Mucosa of descending colon (tissue), 3 donors: ENCODE measurements around the gene EIF2B5. TPM values are rescaled to one million over a fixed set of nuclear protein-coding genes. Genes with fewer than 3 reads are reported as not detected.

Experiments
- ATAC-seq: fragments of 200-7000 bp; cut with Tn5 transposase; one replicate; pipeline ENCODE4 v1.9.1; 2020; ENCODE audit warnings: mild to moderate bottlenecking, moderate library complexity
- DNase-seq, 3 donors: peaks; one replicate each; pipeline ENCODE4 v3.0.0-alpha.2; 2020
- H3K36me3 ChIP-seq: fragments of 200-600 bp; one replicate; pipeline ENCODE4 v1.8.0; 2021; ENCODE audit warnings: low read depth, mild to moderate bottlenecking
- H3K4me1 ChIP-seq: fragments of 200-600 bp; one replicate; pipeline ENCODE4 v1.8.0; 2021; ENCODE audit warnings: low read depth, mild to moderate bottlenecking
- H3K4me3 ChIP-seq: fragments of 200-600 bp; one replicate; pipeline ENCODE4 v1.8.0; 2021; ENCODE audit warnings: mild to moderate bottlenecking
- H3K9me3 ChIP-seq: fragments of 200-600 bp; one replicate; pipeline ENCODE4 v1.8.0; 2021; ENCODE audit warnings: mild to moderate bottlenecking
- intact Hi-C, 2 donors: fragments of 100-400 bp; cut with DNase I in 1 of 2; cut with micrococcal nuclease in 1 of 2; formaldehyde crosslinking; loops; one replicate each; pipeline versions ENCODE4 v1.11.0 to v1.11.1; 2022; cut with DNase I, micrococcal nuclease
- total RNA-seq, 3 donors: library from RNA; stranded (reverse); fragmentation: NEBNext Ultra II Directional in 2 of 3; extraction: Animal tissue kit (Norgen Biotek cat#: 25700) in 2 of 3; gene quantifications; one replicate each; pipeline versions ENCODE4 v1.2.1 to v1.2.4, GENCODE V29; 2021 to 2023
- TF ChIP-seq, protein P1 (sequence below): fragments of 200-600 bp; IDR thresholded peaks from one replicate; pipeline ENCODE4 v1.8.0; 2022; ENCODE audit warnings: antibody characterized with exemption, mild to moderate bottlenecking
- donor health status: DM: no; HTN: no; CAD: no; lungs with moderate emphysema.
- donor health status: DM: no; HTN: no; CAD: no.
- donor health status: DM: no; HTN: yes; CAD: no.

Gene EIF2B5
- total RNA-seq, 3 donors from 2014 or later: 41.4 to 48.6 (median 47.0) TPM

DNA sequence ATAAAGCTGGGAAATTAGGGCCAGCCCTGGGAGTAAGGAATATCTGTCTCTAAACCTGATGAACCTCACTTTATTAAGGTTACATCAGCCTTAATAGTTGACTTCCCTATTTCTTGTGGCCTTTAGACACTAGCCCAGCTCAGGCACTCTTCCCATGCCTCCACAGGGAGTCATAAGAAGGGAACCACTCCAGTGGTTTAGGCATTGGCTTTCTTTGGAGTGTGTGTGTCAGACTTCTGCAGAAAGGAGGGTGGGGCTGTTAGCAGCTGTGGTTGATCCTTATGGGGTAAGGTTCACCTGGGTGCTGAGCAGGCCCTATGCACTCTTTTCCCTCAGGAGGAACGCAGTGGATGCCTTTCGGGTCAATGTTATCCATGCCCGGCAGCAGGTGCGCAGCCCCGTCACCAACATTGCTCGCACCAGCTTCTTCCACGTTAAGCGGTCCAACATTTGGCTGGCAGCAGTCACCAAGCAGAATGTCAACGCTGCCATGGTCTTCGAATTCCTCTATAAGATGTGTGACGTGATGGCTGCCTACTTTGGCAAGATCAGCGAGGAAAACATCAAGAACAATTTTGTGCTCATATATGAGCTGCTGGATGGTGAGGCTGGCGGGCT lies 43.5 kb downstream of the EIF2B5 start:
- Histone ChIP-seq H3K4me3 (no peak overlapping the region), H3K36me3 (peaks cover 17% of the 10 kb centered on the region), H3K9me3 (no peaks in the 10 kb centered on the region), H3K4me1 (peaks cover 19% of the 10 kb centered on the region)
- ATAC-seq: no peak
- no peak for DNase-seq
- intact Hi-C loops: no loop called here
- TF ChIP-seq, protein P1, sequence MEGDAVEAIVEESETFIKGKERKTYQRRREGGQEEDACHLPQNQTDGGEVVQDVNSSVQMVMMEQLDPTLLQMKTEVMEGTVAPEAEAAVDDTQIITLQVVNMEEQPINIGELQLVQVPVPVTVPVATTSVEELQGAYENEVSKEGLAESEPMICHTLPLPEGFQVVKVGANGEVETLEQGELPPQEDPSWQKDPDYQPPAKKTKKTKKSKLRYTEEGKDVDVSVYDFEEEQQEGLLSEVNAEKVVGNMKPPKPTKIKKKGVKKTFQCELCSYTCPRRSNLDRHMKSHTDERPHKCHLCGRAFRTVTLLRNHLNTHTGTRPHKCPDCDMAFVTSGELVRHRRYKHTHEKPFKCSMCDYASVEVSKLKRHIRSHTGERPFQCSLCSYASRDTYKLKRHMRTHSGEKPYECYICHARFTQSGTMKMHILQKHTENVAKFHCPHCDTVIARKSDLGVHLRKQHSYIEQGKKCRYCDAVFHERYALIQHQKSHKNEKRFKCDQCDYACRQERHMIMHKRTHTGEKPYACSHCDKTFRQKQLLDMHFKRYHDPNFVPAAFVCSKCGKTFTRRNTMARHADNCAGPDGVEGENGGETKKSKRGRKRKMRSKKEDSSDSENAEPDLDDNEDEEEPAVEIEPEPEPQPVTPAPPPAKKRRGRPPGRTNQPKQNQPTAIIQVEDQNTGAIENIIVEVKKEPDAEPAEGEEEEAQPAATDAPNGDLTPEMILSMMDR: no peak

DNA sequence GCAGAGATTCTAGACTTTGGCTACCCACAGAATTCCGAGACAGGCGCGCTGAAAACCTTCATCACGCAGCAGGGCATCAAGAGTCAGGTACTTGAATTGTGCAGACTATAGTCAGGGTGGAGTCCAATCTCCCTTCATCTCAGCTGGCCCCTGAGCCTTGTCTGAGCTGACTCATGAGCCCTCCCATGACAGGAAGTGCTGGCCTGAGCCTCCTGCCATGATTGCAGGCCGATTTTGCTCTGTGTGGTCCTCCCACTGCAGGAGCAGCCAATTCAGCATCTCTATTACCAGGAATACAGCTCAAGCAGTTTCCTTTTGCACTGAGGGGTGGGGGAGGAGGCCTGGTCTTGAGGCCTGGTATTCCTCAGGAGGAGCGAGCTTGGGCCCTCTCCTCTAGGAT lies 45.0 kb downstream of the EIF2B5 start:
- no peak for DNase-seq
- Histone ChIP-seq H3K36me3 (peaks cover 19% of the 10 kb centered on the region), H3K4me3 (no peak overlapping the region), H3K4me1 (peaks cover 19% of the 10 kb centered on the region), H3K9me3 (no peaks in the 10 kb centered on the region)
- no peak for ATAC-seq
- intact Hi-C loops: no loop called here
- TF ChIP-seq, protein P1: no peak

DNA sequence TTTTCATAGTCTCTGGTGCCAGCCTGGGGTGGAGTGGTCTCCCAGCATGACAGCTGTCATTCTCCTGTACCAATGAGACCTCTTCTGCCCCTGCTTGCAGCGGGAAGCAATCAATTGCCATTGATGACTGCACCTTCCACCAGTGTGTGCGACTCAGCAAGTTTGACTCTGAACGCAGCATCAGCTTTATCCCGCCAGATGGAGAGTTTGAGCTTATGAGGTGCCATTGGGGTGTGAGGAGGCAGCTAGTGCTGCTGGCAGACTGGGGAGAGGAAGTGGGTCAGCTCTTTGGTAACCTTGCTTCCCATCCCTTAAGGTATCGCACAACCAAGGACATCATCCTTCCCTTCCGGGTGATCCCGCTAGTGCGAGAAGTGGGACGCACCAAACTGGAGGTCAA lies 46.4 kb downstream of the EIF2B5 start:
- intact Hi-C loops: no loop called here
- DNase-seq (no peak), ATAC-seq (no peak)
- Histone ChIP-seq H3K36me3 (peaks cover 19% of the 10 kb centered on the region), H3K4me3 (no peak overlapping the region), H3K4me1 (peaks cover 11% of the 10 kb centered on the region), H3K9me3 (no peaks in the 10 kb centered on the region)
- TF ChIP-seq, protein P1: no peak

DNA sequence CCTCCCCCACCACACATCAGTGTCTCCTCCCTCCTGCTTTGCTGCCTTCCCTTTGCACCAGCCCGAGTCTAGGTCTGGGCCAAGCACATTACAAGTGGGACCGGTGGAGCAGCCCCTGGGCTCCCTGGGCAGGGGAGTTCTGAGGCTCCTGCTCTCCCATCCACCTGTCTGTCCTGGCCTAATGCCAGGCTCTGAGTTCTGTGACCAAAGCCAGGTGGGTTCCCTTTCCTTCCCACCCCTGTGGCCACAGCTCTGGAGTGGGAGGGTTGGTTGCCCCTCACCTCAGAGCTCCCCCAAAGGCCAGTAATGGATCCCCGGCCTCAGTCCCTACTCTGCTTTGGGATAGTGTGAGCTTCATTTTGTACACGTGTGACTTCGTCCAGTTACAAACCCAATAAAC lies 48.5 kb downstream of the EIF2B5 start:
- TF ChIP-seq, protein P1: no peak
- H3K36me3 ChIP-seq: peaks cover 19% of the 10 kb centered on the region
- no peak for ATAC-seq
- no peaks in the 10 kb centered on the region for H3K9me3 ChIP-seq
- H3K4me1 ChIP-seq: peaks cover 11% of the 10 kb centered on the region
- no peak overlapping the region for H3K4me3 ChIP-seq
- intact Hi-C loops: no loop called here
- DNase-seq: no peak

DNA sequence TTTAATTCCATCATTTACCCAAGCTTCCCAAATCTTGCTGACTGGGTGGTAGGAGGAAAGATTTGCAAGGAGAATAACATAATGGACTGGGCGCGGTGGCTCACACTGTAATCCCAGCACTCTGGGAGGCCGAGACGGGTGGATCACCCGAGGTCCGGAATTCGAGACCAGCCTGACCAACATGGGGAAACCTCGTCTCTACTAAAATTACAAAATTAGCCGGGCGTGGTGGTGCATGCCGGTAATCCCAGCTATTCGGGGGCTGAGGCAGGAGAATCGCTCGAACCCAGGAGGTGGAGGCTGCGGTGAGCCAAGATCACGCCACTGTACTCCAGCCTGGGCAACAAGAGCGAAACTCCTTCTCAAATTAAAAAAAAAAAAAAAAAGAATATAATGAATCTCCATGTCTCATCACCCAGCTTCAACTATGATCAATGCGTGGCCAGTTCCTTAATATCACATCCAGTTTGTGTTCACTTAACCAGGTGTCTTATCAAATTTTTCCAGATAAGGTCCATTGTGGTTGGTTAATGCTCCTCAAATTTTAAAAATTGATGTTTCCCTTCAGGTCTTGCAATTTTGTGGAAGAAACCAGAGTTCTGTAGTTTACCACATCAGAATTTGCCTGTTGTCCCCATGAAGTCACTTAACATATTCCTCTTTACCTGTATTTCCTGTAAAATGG lies 49.5 kb downstream of the EIF2B5 start:
- ATAC-seq (no peak), DNase-seq (no peak)
- TF ChIP-seq, protein P1: no peak
- intact Hi-C loops: no loop called here
- Histone ChIP-seq H3K4me1 (peaks cover 10% of the 10 kb centered on the region), H3K4me3 (no peak overlapping the region), H3K9me3 (no peaks in the 10 kb centered on the region), H3K36me3 (peaks cover 17% of the 10 kb centered on the region)
